Stimulated activated CD4-positive, alpha-beta T cell treated with anti-CD3 and anti-CD28 coated beads, TNF-alpha, amount 100 ng/mL, for 48 hours (primary cell): ENCODE measurements around the gene EEF1E1.

ENCODE experiments used
- DNase-seq, 3 donors: peaks; one replicate each; pipeline ENCODE4 v3.0.0-alpha.2; 2020; ENCODE audit warnings: low read depth in 3 of 3

EEF1E1 gene

GRCh38 chr6:8087870-8088754 lies 14.2 kb downstream of the EEF1E1 start:
- DNase-seq = no peak

- no peak for DNase-seq
Observed at GRCh38 chr6:8086755-8087306, 15.5 kb downstream of the EEF1E1 start.

- DNase-seq = no peak
Observed at GRCh38 chr6:8085053-8085511, 17.3 kb downstream of the EEF1E1 start.

- DNase-seq = no peak
Observed at GRCh38 chr6:8084586-8084985, 17.8 kb downstream of the EEF1E1 start.

DNA sequence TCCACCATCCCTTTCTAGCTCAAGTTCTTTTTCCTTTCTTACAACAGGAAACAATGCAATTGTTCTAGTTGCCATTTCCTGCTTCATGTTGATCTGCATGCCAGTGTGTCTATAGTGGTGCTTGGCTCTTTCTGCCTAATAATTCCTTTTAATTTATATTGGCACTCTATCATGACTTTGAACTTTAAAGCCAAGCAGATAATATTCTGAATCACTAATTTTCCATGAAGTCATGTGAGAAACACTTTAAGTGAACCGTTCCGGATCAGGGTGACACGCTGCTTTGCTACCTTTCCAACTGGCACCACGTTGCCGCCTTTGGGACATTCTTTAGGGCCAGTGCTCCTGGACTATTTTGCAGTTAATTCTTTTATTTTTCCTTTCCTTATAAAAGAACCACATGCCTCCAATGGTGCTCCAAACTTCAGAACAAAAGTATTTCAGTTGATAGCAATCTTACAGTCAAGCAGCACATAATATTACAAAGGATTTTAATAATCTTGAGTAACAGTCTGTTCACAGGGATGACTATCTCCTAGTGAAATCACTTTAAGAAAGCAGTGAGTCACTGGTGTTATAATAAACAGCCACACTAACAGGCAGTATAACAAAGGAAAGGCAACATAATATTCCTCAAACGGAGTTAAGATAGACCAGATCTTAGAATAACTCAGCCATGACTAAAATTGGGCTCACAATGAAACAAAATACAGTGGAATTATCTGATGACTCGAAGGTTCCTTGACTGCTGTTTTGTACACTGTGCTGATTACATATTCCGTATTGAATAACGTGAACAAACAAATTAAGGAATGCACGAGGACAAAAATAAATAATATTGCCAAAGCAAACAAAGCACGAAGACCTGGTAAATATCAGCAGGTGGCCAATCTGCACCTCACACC lies 19.1 kb downstream of the EEF1E1 start:
- no peak for DNase-seq

GRCh38 chr6:8082572-8082953 lies 19.8 kb downstream of the EEF1E1 start:
- DNase-seq = no peak

DNA sequence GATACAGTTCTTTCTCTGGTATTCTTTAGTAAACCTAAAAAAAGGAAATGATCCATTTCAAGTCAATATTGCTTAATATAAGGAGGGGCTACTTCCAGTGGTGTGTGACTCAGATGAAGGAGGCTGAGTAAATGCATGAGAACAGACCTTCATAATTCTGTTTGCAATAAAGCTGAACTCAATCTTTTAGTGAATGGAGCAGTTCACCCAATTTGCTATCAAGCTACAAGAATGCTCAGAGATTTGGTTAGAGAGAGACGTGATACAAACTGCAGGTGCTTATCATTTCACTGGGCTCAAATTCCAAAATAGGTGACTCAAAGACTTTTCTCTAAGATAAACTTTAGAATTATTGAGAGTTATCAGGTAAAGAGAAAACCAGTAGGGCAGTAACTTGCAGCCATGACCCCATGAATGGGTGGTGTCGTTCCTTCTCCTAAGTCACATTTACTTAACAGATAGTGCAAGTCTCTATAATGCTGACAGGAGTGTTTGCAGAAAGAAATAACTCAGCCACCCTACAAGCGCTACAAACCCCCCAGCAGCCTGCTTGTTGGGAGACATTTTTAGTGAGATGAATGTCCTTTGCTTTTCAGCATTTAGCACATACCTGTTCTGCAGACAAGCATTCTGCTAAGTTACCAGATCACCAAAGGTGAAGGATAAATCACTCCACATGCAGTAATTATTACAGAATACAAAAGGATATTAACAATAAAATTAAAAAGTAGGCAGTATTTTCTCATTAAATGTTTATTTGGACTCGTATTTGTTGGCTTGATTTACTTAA lies 21.8 kb downstream of the EEF1E1 start:
- no peak for DNase-seq

- DNase-seq = no peak
Observed at GRCh38 chr6:8079126-8079525, 23.2 kb downstream of the EEF1E1 start.

GRCh38 chr6:8077991-8078390 lies 24.4 kb downstream of the EEF1E1 start:
- DNase-seq = no peak

GRCh38 chr6:8075704-8076103 lies 26.6 kb downstream of the EEF1E1 start:
- no peak for DNase-seq

DNA sequence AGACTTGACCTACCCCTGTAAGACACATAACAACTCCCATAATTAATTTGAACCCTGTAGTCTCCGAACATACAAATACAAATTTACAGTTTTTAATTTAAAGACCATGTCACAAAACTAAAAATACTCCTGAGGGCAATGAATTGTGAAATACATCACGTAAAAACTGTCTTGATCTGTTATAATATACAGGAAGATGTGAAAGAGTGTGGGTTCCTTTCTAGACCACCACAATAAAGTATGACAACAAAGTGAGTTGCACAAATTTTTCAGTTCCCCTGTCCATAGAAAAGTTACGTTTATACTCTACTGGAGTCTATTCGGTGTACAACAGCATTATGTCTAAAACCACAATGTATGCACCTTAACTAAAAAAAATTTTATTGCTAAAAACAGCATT lies 27.2 kb downstream of the EEF1E1 start:
- DNase-seq = no peak

DNA sequence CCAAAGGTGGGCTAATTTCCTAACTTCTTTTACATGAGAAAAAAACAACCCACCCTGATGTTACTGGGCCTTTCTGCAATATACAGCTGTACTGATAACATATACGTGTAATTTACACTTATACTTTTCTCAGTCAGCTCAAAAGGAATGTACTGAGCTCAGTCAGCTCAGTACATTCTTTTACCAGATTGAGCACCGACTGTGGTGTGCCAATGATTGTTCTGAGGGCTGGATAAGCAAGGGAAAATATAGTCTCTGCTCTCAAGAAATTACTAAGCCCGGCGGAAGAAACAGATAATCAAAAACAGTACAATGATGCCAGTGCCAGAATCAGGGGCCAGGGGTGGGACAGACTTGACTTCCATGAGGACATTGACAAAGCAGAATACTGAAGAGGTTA lies 28.1 kb downstream of the EEF1E1 start:
- no peak for DNase-seq

GRCh38 chr6:8073758-8074157 lies 28.6 kb downstream of the EEF1E1 start:
- no peak for DNase-seq

GRCh38 chr6:8070718-8071117 lies 31.6 kb downstream of the EEF1E1 start:
- no peak for DNase-seq

GRCh38 chr6:8069631-8070284 lies 32.6 kb downstream of the EEF1E1 start:
- DNase-seq = no peak

GRCh38 chr6:8069151-8069550 lies 33.2 kb downstream of the EEF1E1 start:
- no peak for DNase-seq

- no peak for DNase-seq
Observed at GRCh38 chr6:8066108-8066507, 36.2 kb downstream of the EEF1E1 start.

- peak; percentile 17 to 36 (median 18) for DNase-seq
Observed at GRCh38 chr6:8065519-8065911, 36.8 kb downstream of the EEF1E1 start.

- DNase-seq = no peak
Observed at GRCh38 chr6:8064638-8065518, 37.5 kb downstream of the EEF1E1 start.
